ENCODE results near the gene H2BK1. TPM values are rescaled to one million over a fixed set of nuclear protein-coding genes. Genes with fewer than 3 reads are reported as not detected.

H2BK1 gene
- polyA plus RNA-seq, 4 donors = not detected

DNA sequence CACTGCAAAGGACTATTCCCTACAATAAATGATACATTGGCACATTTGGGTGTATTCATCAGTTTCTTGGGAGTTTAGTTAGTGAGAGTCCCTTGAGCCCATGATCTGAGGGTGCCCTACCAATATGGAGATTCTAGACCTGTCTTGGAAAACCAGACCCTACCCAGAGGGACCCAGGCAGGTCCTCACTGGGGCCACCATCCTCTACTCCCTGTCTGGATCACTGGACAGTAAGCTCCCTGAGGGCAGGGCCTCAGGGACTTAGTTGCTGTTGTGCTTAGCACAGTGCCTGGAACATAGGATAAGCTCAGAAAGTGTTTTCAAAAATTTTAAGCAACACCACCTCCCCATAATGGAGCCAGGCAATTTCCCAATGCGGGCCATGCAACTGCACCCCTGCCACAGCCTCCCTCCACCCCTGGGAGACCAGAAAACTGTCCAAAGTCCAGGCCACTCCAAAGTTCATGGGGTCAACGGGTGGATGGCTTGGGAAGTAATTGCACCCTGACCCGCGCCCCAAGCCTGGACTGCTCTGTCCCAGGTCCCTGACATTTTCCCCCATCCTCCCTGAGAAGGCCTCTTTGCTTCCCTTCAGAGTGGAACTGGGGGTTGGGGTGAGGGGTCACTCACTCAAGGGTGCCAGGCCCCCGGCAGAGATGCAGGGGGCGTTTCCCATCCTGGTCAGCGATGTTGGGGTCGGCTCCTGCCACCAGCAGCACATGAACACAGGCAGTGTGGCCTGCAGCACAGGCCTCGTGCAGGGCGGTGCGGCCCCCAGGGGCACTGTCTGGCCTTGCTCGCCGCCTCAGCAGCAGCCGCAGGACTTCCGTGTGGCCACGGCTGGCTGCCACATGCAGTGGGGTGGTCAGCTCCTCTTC lies 24.3 kb downstream of the H2BK1 start:
- Histone ChIP-seq H3K27ac (ENCODE audit: low read depth in 1 of 3, low read length in 2 of 3) (no peak overlapping the region), H3K4me3 (ENCODE audit: low read depth in 1 of 3, low read length in 3 of 3) (no peak overlapping the region), H3K9me3 (ENCODE audit: control insufficient read depth in 2 of 2, insufficient read depth in 1 of 2, low read depth in 1 of 2, low read length in 1 of 2) (no peaks in the 10 kb centered on the region), H3K36me3 (ENCODE audit: control insufficient read depth in 3 of 3, insufficient read depth in 2 of 3, low read depth in 1 of 3, low read length in 3 of 3) (no peaks in the 10 kb centered on the region), H3K27me3 (ENCODE audit: control insufficient read depth in 3 of 3, insufficient read depth in 3 of 3, low read length in 3 of 3) (peaks cover 0 to 12% (median 0%) of the 10 kb centered on the region in 3 donors), H3K4me1 (ENCODE audit: control insufficient read depth in 3 of 3, insufficient read depth in 2 of 3, low read depth in 1 of 3, low read length in 2 of 3) (no peaks in the 10 kb centered on the region)
- no peak for DNase-seq
- no peak for FAIRE-seq
- WGBS, 3 donors = 73 to 84% (median 83%) methylated on average over 16 of the region's 16 CpGs

DNA sequence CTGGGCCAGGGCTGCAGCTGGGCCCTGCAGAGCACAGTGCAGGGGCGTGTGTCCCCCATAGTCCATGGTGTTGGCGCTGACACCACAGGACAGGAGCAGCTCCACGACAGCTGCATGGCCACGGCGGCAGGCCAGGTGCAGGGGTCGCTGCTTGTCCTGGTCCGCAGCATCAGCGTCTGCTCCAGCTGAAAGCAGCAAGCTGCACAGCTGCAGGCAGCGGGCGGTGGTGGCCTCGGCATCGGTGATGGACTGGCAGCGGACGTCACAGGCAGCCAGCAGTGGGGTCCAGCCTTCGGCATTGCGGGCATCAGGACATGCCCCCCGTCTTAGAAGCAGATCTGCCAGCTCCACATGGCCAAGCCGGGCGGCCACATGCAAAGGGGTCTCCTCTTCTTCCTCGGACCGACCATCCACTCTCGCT lies 29.3 kb downstream of the H2BK1 start:
- no peak overlapping the region for H3K4me3 ChIP-seq (ENCODE audit: low read depth in 1 of 3, low read length in 3 of 3)
- FAIRE-seq (no peak), DNase-seq (no peak)
- no peak overlapping the region for H3K27ac ChIP-seq (ENCODE audit: low read depth in 1 of 3, low read length in 2 of 3)
- 81 to 84% (median 82%) methylated on average over 22 of the region's 22 CpGs for WGBS, 3 donors
- H3K4me1 ChIP-seq (ENCODE audit: control insufficient read depth in 3 of 3, insufficient read depth in 2 of 3, low read depth in 1 of 3, low read length in 2 of 3) = no peaks in the 10 kb centered on the region
- H3K27me3 ChIP-seq (ENCODE audit: control insufficient read depth in 3 of 3, insufficient read depth in 3 of 3, low read length in 3 of 3) = peaks cover 0 to 17% (median 0%) of the 10 kb centered on the region in 3 donors
- no peaks in the 10 kb centered on the region for H3K9me3 ChIP-seq (ENCODE audit: control insufficient read depth in 2 of 2, insufficient read depth in 1 of 2, low read depth in 1 of 2, low read length in 1 of 2)
- H3K36me3 ChIP-seq (ENCODE audit: control insufficient read depth in 3 of 3, insufficient read depth in 2 of 3, low read depth in 1 of 3, low read length in 3 of 3) = no peaks in the 10 kb centered on the region

- 76 to 78% (median 77%) methylated on average over 4 of the region's 4 CpGs for WGBS, 3 donors
- DNase-seq (no peak), FAIRE-seq (no peak)
- H3K4me1 ChIP-seq (ENCODE audit: control insufficient read depth in 3 of 3, insufficient read depth in 2 of 3, low read depth in 1 of 3, low read length in 2 of 3) = no peaks in the 10 kb centered on the region
- H3K36me3 ChIP-seq (ENCODE audit: control insufficient read depth in 3 of 3, insufficient read depth in 2 of 3, low read depth in 1 of 3, low read length in 3 of 3) = no peaks in the 10 kb centered on the region
- no peak overlapping the region for H3K27ac ChIP-seq (ENCODE audit: low read depth in 1 of 3, low read length in 2 of 3)
- no peak overlapping the region for H3K4me3 ChIP-seq (ENCODE audit: low read depth in 1 of 3, low read length in 3 of 3)
- H3K27me3 ChIP-seq (ENCODE audit: control insufficient read depth in 3 of 3, insufficient read depth in 3 of 3, low read length in 3 of 3) = peaks cover 0 to 28% (median 0%) of the 10 kb centered on the region in 3 donors
- H3K9me3 ChIP-seq (ENCODE audit: control insufficient read depth in 2 of 2, insufficient read depth in 1 of 2, low read depth in 1 of 2, low read length in 1 of 2) = no peaks in the 10 kb centered on the region
Measured at GRCh38 chr7:151179946-151180345, 30.3 kb downstream of the H2BK1 start.

GRCh38 chr7:151179287-151179860 lies 30.9 kb downstream of the H2BK1 start:
- Histone ChIP-seq H3K9me3 (ENCODE audit: control insufficient read depth in 2 of 2, insufficient read depth in 1 of 2, low read depth in 1 of 2, low read length in 1 of 2) (peaks cover 0 to 4% of the 10 kb centered on the region in 2 donors), H3K36me3 (ENCODE audit: control insufficient read depth in 3 of 3, insufficient read depth in 2 of 3, low read depth in 1 of 3, low read length in 3 of 3) (no peaks in the 10 kb centered on the region), H3K27me3 (ENCODE audit: control insufficient read depth in 3 of 3, insufficient read depth in 3 of 3, low read length in 3 of 3) (peaks cover 0 to 32% (median 0%) of the 10 kb centered on the region in 3 donors), H3K4me3 (ENCODE audit: low read depth in 1 of 3, low read length in 3 of 3) (no peak overlapping the region), H3K27ac (ENCODE audit: low read depth in 1 of 3, low read length in 2 of 3) (no peak overlapping the region), H3K4me1 (ENCODE audit: control insufficient read depth in 3 of 3, insufficient read depth in 2 of 3, low read depth in 1 of 3, low read length in 2 of 3) (no peaks in the 10 kb centered on the region)
- no peak for FAIRE-seq
- 66 to 82% (median 73%) methylated on average over 8 of the region's 8 CpGs for WGBS, 3 donors
- no peak for DNase-seq

DNA sequence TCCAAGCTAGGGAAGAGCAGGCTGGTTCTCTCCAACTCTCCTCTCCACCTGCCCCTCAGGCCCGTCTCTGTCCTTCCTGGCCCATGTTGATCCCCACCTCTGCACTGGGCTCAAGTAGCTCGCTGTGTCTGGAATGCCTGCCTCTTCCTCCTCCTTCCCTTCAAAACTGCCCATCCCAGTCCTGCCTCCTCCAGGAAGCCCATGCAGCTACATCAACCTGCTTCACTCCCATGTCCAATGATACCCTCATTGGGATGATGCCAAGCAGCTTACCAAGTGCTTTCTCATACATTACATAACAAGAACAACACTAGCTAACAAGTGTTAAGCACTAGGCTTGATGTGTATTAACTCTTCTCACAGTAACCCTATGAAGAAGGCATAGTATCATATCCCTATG lies 31.5 kb downstream of the H2BK1 start:
- H3K36me3 ChIP-seq (ENCODE audit: control insufficient read depth in 3 of 3, insufficient read depth in 2 of 3, low read depth in 1 of 3, low read length in 3 of 3) = no peaks in the 10 kb centered on the region
- FAIRE-seq (no peak), DNase-seq (no peak)
- H3K9me3 ChIP-seq (ENCODE audit: control insufficient read depth in 2 of 2, insufficient read depth in 1 of 2, low read depth in 1 of 2, low read length in 1 of 2) = peaks cover 0 to 7% of the 10 kb centered on the region in 2 donors
- H3K27ac ChIP-seq (ENCODE audit: low read depth in 1 of 3, low read length in 2 of 3) = no peak overlapping the region
- H3K27me3 ChIP-seq (ENCODE audit: control insufficient read depth in 3 of 3, insufficient read depth in 3 of 3, low read length in 3 of 3) = peaks cover 0 to 32% (median 0%) of the 10 kb centered on the region in 3 donors
- WGBS, 3 donors = 40 to 74% (median 60%) methylated on average over 2 of the region's 2 CpGs
- no peaks in the 10 kb centered on the region for H3K4me1 ChIP-seq (ENCODE audit: control insufficient read depth in 3 of 3, insufficient read depth in 2 of 3, low read depth in 1 of 3, low read length in 2 of 3)
- H3K4me3 ChIP-seq (ENCODE audit: low read depth in 1 of 3, low read length in 3 of 3) = no peak overlapping the region

DNA sequence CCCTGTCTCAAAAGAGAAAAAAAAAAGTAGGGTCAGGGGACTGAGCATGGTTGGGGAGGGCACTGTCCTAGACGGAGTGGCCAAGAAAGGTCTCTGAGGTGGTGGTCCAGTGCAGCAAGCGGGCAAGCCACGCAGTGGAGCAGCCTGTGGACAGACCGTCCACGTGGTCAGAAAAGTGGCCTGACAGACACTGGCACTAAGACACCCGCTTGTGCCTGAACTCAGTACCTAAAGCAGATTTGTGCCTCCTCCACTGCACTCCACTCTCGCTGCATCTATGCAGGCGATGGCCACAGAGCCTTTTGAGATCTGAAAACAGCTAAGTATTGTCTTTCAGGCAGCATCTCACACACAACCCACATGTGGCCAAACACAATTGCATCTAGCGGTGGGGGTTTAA lies 32.1 kb downstream of the H2BK1 start:
- H3K4me1 ChIP-seq (ENCODE audit: control insufficient read depth in 3 of 3, insufficient read depth in 2 of 3, low read depth in 1 of 3, low read length in 2 of 3) = no peaks in the 10 kb centered on the region
- H3K27ac ChIP-seq (ENCODE audit: low read depth in 1 of 3, low read length in 2 of 3) = no peak overlapping the region
- no peaks in the 10 kb centered on the region for H3K36me3 ChIP-seq (ENCODE audit: control insufficient read depth in 3 of 3, insufficient read depth in 2 of 3, low read depth in 1 of 3, low read length in 3 of 3)
- H3K27me3 ChIP-seq (ENCODE audit: control insufficient read depth in 3 of 3, insufficient read depth in 3 of 3, low read length in 3 of 3) = peaks cover 0 to 38% (median 0%) of the 10 kb centered on the region in 3 donors
- WGBS, 3 donors = 90 to 97% (median 91%) methylated on average over 9 of the region's 9 CpGs
- H3K4me3 ChIP-seq (ENCODE audit: low read depth in 1 of 3, low read length in 3 of 3) = no peak overlapping the region
- FAIRE-seq (no peak), DNase-seq (no peak)
- H3K9me3 ChIP-seq (ENCODE audit: control insufficient read depth in 2 of 2, insufficient read depth in 1 of 2, low read depth in 1 of 2, low read length in 1 of 2) = peaks cover 0 to 13% of the 10 kb centered on the region in 2 donors

- Histone ChIP-seq H3K4me3 (ENCODE audit: low read depth in 1 of 3, low read length in 3 of 3) (no peak overlapping the region), H3K9me3 (ENCODE audit: control insufficient read depth in 2 of 2, insufficient read depth in 1 of 2, low read depth in 1 of 2, low read length in 1 of 2) (peaks cover 0 to 19% of the 10 kb centered on the region in 2 donors), H3K27ac (ENCODE audit: low read depth in 1 of 3, low read length in 2 of 3) (no peak overlapping the region), H3K4me1 (ENCODE audit: control insufficient read depth in 3 of 3, insufficient read depth in 2 of 3, low read depth in 1 of 3, low read length in 2 of 3) (no peaks in the 10 kb centered on the region), H3K36me3 (ENCODE audit: control insufficient read depth in 3 of 3, insufficient read depth in 2 of 3, low read depth in 1 of 3, low read length in 3 of 3) (no peaks in the 10 kb centered on the region), H3K27me3 (ENCODE audit: control insufficient read depth in 3 of 3, insufficient read depth in 3 of 3, low read length in 3 of 3) (peaks cover 0 to 46% (median 0%) of the 10 kb centered on the region in 3 donors)
- no peak for DNase-seq
- WGBS, 3 donors = 68 to 91% (median 86%) methylated on average over 1 of the region's 1 CpG
- FAIRE-seq = no peak
Measured at GRCh38 chr7:151177310-151177709, 33.0 kb downstream of the H2BK1 start.

- H3K27ac ChIP-seq (ENCODE audit: low read depth in 1 of 3, low read length in 2 of 3) = no peak overlapping the region
- H3K4me3 ChIP-seq (ENCODE audit: low read depth in 1 of 3, low read length in 3 of 3) = no peak overlapping the region
- no peaks in the 10 kb centered on the region for H3K36me3 ChIP-seq (ENCODE audit: control insufficient read depth in 3 of 3, insufficient read depth in 2 of 3, low read depth in 1 of 3, low read length in 3 of 3)
- 89 to 90% (median 90%) methylated on average over 9 of the region's 9 CpGs for WGBS, 3 donors
- no peaks in the 10 kb centered on the region for H3K4me1 ChIP-seq (ENCODE audit: control insufficient read depth in 3 of 3, insufficient read depth in 2 of 3, low read depth in 1 of 3, low read length in 2 of 3)
- peaks cover 0 to 48% (median 0%) of the 10 kb centered on the region in 3 donors for H3K27me3 ChIP-seq (ENCODE audit: control insufficient read depth in 3 of 3, insufficient read depth in 3 of 3, low read length in 3 of 3)
- FAIRE-seq = no peak
- H3K9me3 ChIP-seq (ENCODE audit: control insufficient read depth in 2 of 2, insufficient read depth in 1 of 2, low read depth in 1 of 2, low read length in 1 of 2) = peaks cover 0 to 19% of the 10 kb centered on the region in 2 donors
- no peak for DNase-seq
Measured at GRCh38 chr7:151176401-151176800, 33.9 kb downstream of the H2BK1 start.
